ENCODE results near the gene STARD3. TPM values are rescaled to one million over a fixed set of nuclear protein-coding genes. Genes with fewer than 3 reads are reported as not detected.

The STARD3 gene
- total RNA-seq, 6 experiments from 2014 or later = 24.3 to 49.8 (median 28.0) TPM

DNA sequence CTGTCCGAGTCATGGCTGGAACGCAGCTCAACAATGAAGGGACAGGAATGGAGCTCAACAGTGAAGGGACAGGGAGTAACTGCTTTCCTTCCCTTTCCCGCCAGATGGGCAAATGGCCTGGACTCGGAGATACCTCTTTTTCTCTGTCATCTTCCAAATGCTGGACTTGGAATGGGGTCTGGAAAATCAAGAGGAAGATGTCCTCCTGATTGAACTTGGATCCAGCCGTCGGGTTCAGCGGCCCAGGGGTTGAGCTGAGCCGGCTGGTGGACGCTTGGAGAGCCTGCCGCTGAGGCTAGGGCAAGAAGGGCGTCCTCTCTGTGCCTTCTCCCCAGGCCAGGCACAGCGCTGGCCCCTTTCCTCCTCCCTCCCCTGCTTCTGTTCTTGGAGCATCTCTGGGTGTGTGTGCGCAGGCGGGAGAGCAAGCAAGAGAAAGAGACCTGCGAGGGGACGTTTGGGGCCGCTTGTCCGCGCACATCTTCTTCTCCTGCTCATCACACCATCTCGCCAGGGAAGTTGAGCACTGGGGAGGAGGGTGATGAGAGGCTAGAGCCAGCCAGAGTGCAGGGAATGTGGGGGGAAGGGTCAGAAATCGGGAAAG is 35.8 kb upstream of the STARD3 start:
- Histone ChIP-seq H3K4me1 (peaks cover 0 to 15% (median 0%) of the 10 kb centered on the region in 4 donors), H3K36me3 (no peaks in the 10 kb centered on the region), H3K4me3 (no peak overlapping the region), H3K27me3 (peaks cover 8 to 41% of the 10 kb centered on the region in 2 donors), H3K9me3 (no peaks in the 10 kb centered on the region), H3K27ac (no peak overlapping the region)
- intact Hi-C loops (cut with DNase I) = loop anchor here in 1 of 2 donors (10.0 kb wide), 1 partner anchor 56 kb away; no protein-coding TSS in a partner anchor
- TF ChIP-seq, protein P1, sequence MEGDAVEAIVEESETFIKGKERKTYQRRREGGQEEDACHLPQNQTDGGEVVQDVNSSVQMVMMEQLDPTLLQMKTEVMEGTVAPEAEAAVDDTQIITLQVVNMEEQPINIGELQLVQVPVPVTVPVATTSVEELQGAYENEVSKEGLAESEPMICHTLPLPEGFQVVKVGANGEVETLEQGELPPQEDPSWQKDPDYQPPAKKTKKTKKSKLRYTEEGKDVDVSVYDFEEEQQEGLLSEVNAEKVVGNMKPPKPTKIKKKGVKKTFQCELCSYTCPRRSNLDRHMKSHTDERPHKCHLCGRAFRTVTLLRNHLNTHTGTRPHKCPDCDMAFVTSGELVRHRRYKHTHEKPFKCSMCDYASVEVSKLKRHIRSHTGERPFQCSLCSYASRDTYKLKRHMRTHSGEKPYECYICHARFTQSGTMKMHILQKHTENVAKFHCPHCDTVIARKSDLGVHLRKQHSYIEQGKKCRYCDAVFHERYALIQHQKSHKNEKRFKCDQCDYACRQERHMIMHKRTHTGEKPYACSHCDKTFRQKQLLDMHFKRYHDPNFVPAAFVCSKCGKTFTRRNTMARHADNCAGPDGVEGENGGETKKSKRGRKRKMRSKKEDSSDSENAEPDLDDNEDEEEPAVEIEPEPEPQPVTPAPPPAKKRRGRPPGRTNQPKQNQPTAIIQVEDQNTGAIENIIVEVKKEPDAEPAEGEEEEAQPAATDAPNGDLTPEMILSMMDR (IDR thresholded peaks at IDR 0.05) = no peak
- no peak for TF ChIP-seq POLR2A (IDR thresholded peaks at IDR 0.05)
- no peak for ATAC-seq
- WGBS (ENCODE audit: insufficient coverage, low coverage, low lambda C conversion rate, missing lambda C conversion rate) = 6% methylated on average over 18 of the region's 21 CpGs
- no peak for DNase-seq

DNA sequence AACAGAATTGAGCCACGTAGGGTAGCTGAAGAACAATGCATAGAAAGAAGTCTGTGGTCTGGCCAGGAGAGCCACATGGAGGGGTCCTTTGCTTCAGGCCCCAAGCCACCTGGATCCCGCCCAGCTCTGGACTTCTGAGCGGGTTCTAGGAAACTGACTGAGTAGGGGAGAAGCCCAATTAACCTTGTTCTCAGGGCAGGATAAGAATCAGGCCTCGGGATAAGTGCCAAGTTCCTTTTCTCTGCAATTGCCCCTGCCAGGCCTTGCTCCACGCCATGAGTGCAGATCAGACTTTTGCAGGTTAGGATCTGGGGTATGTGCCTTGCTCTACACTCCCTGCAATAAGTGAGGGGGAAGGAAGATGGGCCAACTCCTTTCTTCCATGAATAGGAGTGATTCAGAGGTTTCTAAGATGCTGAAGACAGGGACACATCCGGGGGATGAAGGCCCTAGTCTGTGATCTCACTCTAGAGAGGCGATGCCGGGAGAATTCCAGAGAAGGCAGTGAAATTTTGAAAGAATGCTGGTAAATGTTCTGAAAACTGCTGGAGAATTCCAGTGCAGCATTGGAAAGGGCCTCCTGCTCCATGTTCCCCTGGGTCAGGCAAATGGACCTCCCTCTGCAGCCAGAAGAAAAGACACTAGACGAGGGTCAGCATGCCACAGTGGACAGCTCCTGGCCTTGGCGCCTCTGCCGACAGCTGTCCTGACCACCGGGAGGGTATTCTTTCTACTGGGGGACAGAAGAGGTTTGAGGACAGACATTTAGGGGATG is 35.0 kb upstream of the STARD3 start:
- no peak overlapping the region for H3K4me3 ChIP-seq
- no peak overlapping the region for H3K27ac ChIP-seq
- no peak for ATAC-seq
- H3K36me3 ChIP-seq = no peaks in the 10 kb centered on the region
- intact Hi-C loops (cut with DNase I) = loop anchor here in 1 of 2 donors (10.0 kb wide), 1 partner anchor 57 kb away; no protein-coding TSS in a partner anchor
- no peak for TF ChIP-seq POLR2A (IDR thresholded peaks at IDR 0.05)
- TF ChIP-seq, protein P1 (IDR thresholded peaks at IDR 0.05) = no peak
- no peaks in the 10 kb centered on the region for H3K9me3 ChIP-seq
- DNase-seq = no peak
- peaks cover 0 to 20% (median 0%) of the 10 kb centered on the region in 4 donors for H3K4me1 ChIP-seq
- H3K27me3 ChIP-seq = peaks cover 13 to 50% of the 10 kb centered on the region in 2 donors
- WGBS (ENCODE audit: insufficient coverage, low coverage, low lambda C conversion rate, missing lambda C conversion rate) = 35% methylated on average over 7 of the region's 12 CpGs

DNA sequence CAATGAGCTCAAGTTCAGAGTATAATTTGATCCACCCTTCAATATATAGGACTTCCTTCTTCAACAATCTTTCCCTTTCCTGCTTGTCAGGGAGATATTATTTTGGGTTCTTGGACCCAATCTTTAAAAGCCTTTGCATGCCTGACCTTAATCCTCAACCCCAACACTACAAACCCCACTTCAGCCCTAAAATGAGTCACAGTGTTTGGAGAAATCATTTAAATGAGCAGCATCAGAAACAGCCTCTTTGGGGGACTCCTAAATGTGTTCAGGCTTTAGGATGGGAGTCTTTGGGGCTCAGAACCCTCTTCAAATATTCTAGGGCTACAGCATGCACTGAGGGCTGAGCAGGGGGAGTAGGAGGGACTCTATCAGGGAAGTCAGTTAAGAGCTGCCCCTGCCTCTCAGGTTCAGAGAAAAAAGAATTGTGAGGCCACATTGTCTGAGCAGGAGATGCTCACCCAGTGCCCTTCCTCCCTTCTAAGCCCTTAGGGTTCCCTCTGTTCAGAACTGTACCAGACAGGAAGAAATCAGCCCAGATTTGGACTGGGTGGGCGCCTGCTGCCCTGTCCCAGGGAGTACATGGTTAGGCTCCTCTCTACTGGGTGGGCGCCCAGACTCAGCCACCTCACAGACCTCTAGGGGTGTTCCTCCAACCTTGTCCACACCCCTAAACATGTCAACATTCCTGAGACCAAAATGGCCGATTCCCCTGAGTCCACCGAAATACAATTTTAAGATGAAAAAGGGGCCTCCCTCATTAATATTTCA is 34.2 kb upstream of the STARD3 start:
- intact Hi-C loops (cut with DNase I) = loop anchor here in 1 of 2 donors (10.0 kb wide), 1 partner anchor 58 kb away; no protein-coding TSS in a partner anchor
- Histone ChIP-seq H3K27ac (no peak overlapping the region), H3K4me3 (no peak overlapping the region), H3K4me1 (peaks cover 0 to 20% (median 0%) of the 10 kb centered on the region in 4 donors), H3K36me3 (no peaks in the 10 kb centered on the region), H3K27me3 (peaks cover 13 to 55% of the 10 kb centered on the region in 2 donors), H3K9me3 (no peaks in the 10 kb centered on the region)
- ATAC-seq = no peak
- WGBS (ENCODE audit: insufficient coverage, low coverage, low lambda C conversion rate, missing lambda C conversion rate) = 12% methylated on average over 2 of the region's 4 CpGs
- TF ChIP-seq, protein P1 (IDR thresholded peaks at IDR 0.05) = no peak
- no peak for TF ChIP-seq POLR2A (IDR thresholded peaks at IDR 0.05)
- no peak for DNase-seq

DNA sequence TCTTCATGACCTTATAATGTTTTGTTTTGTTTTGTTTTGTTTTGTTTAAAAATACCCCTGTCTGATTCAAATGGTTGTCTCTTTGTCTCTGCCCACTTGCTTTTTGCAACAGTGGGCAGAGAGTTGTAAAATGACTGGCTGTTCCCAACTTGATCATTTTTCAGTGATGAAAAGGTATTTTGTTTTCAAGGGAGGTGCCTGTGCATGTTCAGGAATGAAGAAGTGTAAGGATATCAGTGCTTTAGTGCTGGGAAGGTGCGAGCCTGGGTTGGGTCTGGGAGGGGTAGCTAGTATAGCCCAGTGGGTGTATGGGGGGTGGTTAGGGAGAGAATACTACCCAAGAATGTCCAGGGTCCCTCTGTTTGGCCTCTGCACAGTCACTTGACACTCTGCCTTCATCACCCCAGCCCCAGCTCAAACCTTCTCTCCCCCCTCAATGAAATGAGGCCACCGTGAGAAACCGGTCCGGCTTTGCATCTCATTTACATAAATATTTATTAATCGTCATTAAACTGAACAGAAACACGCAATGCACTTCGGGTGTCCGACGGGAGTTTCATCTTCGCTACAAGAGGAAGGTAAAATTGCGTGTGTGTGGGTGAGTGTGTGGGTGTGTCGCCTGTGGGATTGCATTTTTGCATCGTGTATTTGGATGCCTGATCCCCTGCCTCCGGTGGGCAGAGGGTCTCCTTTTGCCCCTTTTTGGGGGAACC is 33.5 kb upstream of the STARD3 start:
- Histone ChIP-seq H3K4me3 (no peak overlapping the region), H3K4me1 (peaks cover 0 to 20% (median 0%) of the 10 kb centered on the region in 4 donors), H3K36me3 (no peaks in the 10 kb centered on the region), H3K27ac (no peak overlapping the region), H3K9me3 (no peaks in the 10 kb centered on the region), H3K27me3 (peaks cover 17 to 62% of the 10 kb centered on the region in 2 donors)
- DNase-seq = no peak
- intact Hi-C loops (cut with DNase I) = loop anchor here in 1 of 2 donors (10.0 kb wide), 1 partner anchor 59 kb away; no protein-coding TSS in a partner anchor
- TF ChIP-seq, protein P1 (IDR thresholded peaks at IDR 0.05) = no peak
- TF ChIP-seq POLR2A (IDR thresholded peaks at IDR 0.05) = no peak
- ATAC-seq = no peak
- 12% methylated on average over 13 of the region's 14 CpGs for WGBS (ENCODE audit: insufficient coverage, low coverage, low lambda C conversion rate, missing lambda C conversion rate)

Measured in right lobe of liver (tissue), 6 donors.